ENCODE measurements around the gene FSD1.

GRCh38 chr19:4291184-4291732 lies 13.1 kb upstream of the FSD1 start:
- TF ChIP-seq CTCF (IDR thresholded peaks at IDR 0.05) (no peak), POLR2A (IDR thresholded peaks at IDR 0.05) (no peak)

Measured in right lobe of liver (tissue), 4 donors.